Measurements from ENCODE around the gene BSND.
"Not testable (repeated sequence)": the region's sequence is repeated elsewhere in the genome, so short reads cannot be mapped to it uniquely, and the experiment has no call there.

The BSND gene

DNA sequence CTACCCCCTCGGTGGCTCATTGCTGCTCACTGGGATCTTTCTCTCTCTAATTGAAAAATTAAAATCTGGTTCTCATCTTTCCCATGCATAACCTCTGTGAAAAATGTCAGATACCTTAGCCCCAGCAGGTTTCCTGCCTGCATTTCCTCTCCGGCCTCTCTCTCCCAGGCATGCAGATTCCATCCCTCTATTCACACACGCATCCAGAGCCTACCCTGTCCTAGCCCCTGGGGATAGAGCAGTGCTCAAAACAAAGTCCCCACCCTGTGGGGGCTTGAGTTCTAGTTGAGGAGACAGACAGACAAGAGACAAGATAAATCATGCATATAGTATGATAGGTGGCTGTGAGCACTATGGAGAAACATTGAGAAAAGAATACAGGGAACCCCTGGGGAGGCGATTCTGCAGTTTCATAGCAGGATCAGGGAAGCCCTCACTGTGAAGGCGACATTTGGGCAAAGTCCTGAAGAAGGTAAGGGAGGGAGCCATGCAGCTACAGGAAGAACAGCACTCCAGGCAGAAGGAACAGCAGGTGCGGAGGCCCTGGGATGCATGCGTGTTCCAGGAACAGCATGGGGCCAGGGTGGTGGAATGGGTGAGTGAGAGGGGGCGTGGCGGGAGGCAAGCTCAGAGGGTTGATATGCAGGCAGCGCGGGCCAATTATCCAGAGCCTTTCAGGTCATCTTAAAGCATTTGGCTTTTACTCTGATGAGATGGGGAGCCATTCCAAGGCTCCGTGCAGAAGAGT, 3.5 kb upstream of the BSND start:
- DNase-seq, result no peak

DNA sequence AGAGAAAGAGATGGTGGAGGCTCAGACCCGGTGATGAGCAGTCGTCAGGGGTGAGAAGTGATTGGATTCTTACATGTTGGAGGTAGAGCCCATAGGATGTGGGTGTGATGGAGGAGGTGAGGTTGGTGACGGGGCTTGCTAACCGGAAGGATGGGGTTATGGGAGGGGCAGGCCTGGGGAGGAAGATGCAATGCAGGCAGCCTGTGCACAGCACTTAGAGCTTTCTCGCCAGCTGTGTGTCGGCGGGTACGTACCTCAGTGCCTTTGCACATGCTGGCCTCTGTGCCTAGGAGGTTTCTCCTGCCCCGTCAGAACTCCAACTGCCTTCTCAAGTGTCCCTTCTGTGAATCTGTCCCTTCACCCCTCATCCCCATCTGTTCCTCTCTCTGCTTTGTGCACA, 2.9 kb upstream of the BSND start:
- DNase-seq, result peak; percentile 31

DNA sequence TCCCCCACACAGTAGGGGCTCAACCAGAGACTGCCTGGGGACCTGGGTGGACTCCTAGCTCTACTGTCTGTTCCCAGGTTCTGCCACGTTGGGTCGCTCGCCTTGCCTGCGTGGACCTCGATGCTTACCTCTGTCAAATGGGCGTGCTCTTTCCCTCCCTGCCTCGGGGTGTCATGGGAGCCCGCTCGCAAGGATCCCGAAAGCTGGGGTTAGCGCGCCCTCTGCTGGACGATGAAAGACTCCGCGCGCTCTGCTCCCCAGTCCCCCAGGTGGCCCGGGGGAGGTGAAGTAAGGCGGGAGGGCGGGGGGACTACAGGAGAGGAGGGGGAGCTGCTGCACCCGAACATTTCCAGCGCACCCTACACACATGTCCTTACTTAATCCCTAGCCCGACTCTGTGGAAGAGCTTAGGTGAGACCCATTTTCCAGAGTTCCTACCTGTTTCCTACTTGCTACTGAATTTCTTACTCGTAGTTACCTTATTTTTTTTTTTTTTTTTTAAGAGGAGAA, 2.3 kb upstream of the BSND start:
- DNase-seq, result peak; percentile 70

DNA sequence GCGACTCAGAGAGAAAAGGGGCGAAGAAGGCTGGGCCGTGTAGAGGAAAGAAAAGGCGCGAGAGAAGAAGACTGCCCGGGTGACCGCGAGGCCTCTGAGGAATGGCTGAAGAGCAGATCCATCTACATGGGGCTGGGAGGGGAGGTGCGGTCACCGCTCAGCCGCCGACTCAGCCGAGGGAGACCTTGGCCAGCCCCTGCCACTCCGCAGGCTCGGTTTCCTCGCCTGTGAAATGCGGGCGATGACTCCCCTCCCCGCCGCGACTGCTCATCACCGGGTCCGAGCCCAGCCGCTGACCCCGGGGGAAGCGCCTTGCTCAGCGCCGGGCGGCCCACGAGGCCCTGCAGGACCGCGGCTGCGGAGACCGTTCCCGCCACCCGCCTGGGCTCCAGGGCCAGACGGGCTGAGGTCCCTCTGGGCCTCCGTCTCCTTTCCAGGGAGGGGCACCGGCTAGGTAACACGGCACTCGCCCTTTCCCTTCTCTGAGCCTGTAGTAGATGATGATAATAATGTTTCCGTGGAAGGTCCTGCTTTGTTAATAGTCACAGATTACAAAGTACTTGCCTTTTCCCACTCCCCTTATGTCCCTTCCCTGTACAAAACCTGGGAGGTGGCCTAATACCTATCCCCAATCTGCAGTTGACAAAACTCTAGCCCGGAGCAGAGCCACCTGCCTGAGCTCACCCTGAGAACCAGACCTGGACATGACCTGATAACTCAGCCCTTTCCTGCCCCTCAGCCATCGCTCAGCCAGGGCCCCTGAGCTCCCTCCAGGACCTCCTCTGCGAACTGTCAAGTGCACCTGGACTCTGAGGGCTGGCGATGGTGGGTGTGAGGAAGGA, 1.6 kb upstream of the BSND start:
- DNase-seq, result no peak

DNA sequence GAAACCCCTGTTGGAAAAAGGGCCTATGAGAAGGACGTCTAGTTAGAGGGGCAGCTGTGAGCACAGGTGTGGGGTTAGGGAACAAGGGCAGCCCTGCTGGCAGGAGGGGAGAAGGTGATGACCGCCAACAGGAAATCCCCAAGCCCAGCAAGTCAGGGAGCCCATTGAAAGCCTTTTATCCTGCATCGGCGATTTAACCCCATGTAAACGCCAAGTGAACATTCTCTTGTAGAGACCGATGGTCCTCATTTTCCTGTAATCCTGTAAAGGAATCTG, 1.1 kb upstream of the BSND start:
- DNase-seq, result no peak

DNA sequence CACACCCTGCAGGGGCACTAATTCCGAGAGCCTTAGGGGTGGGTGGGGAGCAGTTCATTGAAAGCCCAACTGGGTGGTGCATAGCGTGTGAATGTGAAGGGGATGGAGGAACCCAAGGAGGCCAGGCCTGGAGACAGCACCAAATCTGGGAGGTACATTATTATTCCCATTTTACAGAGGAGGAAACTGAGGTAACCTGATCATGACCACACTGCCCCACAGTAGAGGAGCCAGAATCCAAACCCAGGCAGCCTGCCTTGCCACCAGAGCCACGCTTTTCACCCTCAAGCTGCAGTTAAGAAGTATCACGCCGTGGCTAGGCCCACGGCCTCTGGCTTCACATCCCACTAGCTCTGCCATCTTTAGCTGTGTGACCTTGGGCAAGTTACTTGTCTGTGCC, 633 bp upstream of the BSND start:
- no peak for DNase-seq

DNA sequence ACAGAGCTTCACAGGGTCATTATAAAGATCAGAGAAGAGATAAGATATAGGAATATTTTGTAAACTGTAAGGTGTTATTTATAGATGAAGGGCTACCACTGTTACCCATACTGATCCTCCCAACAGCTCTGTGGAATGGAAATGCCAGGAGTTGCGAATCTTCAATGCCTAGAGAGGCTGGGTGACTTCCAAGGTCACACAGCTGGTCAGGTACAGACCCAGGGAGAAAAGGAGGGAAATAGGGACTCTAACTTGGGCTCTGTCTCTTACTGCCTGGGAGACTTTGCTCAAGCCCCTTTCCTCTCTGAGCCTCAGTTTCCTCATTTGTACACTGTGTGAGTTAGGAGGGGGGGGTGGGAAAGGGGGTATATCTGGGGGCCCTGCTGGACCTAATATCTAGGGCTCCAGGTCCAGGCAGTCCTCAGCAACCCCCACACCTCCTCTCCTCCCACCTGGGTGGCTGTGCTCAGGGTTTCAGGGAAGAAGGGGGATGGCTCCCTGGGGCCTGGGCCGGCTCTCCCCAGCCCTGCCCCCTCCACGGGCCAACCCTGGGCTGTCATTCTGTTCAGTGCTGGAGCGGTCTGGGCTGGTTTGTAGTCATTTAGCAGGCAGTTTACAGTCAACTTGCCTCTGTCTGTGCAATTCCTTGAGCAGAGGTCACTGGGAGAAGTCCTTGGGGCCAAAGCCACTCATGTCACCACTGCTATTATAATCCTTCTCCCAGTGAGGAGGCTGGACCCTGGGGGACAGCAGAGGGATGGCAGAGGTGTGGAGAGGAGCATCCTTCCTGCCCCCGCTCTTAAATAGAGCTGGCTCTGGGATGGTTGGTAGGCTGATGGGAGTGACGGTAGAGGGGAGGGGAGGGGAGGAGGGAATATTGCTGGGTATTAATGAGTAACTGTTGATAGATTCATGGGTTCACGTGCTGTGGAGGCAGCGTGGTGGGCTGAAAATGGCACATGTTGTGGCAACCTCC, 1.7 kb downstream of the BSND start:
- DNase-seq, result no peak

DNA sequence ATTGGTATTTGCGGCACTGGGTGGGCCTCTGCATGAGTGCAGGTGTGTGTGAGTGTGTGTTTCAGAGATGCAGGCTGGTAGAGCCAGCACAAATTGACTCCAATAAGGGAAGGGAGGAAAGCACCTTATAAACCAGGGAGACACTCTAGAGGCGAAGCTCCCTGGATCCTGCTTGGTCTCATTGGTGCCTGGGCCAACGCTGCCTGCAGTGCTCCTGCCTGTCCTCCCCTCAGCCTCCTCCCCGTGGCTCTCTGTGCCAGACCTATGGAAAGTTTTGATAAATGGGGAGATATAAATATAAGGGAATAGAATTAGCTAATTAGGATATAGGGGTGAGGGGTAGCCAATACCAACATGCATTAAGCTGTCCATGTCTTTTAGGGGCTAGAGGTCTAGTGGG, 2.6 kb downstream of the BSND start:
- DNase-seq, result no peak

DNA sequence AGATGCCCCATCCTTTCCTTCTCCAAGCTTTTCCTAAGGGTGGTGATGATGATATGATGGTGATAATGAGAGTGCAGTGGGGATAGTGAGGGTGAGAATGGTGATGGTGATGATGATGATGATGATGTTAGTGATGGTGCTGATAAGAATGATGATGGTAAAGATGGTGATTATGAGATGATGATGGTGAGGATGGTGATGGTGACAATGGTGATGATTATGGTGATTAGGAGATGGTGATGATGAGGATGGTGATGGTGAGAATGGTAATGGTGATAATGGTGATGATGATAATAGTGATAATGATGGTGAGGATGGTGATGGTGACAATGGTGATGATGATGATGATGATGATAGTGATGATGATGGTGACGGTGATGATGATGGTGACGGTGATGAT, 4.0 kb downstream of the BSND start:
- DNase-seq, result no peak

DNA sequence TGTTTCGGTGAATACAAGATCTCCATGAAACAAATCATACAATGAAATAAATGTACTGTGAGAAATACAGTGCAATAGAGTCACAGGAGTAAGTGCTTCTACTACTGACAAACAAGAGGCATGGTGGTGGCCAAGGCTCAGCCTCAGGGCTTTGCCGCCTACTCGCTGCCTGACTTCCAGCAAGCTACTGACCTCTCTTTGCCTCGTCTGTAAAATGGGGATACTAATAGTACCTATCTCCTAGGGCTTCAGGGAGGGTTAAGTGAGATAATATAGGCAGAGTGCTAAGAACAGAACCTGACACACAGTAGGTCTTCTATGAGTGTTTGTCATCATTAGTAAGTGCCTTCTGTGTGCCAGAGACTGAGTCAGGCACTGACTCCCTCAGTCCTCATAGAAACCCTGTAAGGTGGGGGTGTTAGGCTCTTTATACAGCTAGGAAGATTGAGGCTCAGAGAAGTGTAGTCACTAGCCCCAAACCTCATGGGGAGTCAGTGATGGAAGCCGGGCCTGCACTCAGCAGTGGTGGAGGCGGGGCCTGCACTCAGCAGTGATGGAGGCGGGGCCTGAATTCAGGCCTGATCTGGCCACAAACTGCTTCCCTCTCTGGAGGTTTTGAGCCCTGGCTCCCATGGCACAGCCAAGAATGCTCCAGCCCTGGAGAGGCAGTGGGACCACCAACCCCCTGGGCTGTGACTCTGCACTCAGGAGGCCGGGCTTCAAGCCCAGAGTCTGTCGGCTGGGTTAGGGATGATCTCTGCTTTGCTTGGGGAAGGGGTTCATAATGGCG, 6.8 kb downstream of the BSND start:
- no peak for DNase-seq

DNA sequence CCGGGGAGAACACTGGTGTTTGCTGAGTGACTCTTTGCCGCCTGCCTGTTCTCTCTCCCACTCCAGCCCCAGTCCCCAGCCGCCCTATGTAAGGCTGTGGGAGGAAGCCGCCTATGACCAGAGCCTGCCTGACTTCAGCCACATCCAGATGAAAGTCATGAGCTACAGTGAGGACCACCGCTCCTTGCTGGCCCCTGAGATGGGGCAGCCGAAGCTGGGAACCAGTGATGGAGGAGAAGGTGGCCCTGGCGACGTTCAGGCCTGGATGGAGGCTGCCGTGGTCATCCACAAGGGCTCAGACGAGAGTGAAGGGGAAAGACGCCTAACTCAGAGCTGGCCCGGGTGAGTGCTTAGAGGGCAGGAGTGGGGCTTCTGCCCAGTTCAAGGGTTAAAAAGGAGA, 8.2 kb downstream of the BSND start:
- no peak for DNase-seq

DNA sequence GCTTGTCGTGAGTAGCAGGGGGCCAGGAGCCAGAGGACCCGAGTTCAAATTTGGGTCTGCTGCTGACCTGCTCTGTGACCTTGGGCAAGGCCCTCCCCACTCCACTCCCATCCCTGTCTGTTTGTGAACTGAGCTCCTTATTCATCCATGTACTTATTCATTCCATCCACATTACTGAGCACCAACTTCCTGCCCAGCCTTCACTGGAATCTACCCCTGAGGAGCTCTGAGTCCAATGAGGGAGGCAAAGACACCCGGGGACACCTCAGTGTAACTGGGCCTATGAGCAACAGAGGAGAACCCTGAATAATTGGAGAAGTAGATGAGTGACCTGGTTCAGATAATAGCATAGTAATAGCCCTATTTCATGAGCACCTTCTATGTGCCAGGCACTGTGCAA, 8.9 kb downstream of the BSND start:
- no peak for DNase-seq

DNA sequence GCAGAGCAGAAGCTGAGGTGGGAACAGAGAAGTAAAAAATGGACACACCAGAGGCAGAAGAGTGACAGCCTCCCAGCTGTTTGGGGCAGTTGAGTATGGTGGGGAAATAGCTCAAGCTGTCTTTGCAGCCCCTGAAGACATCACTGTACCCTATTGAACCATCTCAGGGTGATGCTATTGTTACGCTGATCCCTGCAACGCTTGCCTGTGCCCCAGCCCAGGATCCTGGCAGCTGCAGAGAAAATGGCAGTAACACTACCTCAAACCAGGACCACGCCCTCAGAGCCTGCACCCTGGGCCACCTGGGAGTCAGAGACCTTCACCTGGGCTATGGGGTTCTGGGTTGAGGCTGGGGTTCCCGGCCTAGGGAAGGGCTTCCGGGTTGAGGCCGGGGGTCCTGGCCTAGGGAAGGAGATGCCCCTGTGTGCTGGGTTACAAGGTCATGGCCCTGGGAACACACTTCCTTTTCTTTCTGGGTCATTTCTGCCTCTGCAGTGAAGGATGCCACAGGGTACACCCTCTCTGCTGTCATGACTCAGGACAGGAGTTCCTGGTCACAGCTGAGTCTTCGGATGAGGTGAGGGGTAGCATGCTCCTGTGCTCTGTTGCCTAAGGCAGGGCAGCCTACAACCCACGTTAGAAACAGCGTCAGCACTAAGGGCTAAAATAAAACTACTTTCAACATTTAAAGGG, 11.6 kb downstream of the BSND start:
- DNase-seq, result no peak

DNA sequence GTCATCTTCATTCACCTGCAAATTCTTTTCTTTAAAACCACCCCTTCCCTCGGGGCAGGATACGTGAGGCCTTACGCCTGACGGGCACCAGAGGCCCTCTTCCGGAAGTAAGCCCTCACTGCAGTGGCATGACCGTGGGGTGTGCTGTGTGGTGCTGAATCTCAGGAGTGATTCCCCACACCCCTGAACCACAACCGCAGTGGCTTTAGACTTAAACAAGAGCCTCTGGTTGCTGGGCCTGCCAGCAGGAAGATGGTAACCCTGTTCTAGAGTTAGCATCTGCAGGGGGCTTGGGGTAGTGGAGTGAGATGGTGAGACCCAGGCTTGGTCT, 12.1 kb downstream of the BSND start:
- no peak for DNase-seq

DNA sequence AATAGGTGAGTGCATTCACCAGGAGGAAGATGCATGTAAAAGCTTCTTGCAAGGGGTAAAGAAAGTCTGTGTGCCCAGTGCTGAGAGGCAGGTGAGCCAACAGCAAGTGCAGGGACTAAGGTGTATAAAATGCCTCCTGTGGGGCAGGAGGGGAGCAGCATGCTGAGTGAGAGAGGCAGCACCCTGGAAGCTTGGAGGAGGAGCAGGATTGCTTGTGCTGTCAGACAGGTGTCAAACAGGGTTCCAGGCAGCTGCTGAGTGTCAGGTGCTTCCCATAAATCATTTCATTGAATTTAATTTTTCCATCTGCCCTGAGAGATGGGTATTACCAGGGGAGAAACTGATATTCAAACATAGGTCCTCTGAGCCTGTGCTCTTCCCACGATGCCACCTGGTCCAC, 13.9 kb downstream of the BSND start:
- no peak for DNase-seq

DNA sequence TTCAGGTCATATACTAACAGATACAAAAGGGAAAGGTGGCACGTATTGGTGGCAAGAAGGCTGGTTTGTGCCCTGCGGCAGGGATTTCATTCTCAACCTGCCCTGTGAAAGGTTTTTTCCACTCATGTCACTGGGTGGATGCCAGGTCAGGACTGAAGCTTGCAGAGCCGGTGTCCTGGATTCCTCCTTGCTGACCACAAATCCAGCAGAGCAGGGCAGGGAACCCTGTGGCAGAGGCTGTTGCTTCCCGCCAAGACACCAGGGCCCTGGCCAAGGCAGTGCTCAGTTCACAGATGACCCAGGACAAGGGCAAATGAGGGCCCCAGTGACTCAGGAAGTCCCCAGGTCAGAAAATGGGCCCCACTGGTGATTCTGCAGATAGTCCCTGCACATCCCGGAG, 16.4 kb downstream of the BSND start:
- no peak for DNase-seq

DNA sequence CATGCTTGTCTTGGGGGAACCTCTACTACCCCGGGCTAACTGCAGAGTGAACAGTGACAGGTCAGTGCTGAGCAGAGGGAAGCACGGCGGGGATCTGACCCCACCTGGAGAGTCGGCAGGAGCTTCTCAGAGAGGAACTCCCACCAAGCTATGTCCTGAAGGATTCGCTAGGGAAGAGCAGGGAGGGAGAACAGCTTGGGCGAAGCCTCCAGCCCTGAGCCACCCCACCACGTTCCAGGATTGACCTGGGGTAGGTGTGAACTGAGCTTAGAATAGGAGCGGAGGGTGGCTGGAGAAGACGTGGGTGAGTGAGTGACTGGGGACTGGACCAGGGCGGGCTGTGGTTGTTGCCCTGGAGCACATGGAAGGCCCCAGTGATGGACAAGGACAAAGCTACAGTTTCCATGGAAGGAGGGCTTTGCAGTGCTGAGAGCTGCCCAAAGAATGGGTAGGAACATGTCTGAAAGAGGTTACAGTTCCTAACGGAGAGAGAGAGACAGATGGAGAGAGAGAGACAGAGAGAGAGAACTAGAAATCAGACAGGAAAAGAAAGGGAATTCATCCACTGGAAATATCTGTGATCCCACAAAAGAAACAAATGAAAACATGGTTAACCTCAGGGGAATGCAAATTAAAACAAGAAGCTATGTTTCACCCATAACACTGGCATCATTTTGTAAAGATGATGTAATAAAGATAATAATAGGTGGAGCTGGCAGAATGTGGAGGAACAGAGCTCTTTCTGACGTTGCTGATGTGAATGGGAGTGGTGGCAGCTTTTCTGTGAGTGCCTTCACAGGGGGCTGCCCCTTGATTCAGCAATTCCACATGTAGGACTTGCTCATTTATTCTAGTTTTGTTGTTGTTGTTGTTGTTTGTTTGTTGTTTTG, 17.2 kb downstream of the BSND start:
- no peak for DNase-seq

DNA sequence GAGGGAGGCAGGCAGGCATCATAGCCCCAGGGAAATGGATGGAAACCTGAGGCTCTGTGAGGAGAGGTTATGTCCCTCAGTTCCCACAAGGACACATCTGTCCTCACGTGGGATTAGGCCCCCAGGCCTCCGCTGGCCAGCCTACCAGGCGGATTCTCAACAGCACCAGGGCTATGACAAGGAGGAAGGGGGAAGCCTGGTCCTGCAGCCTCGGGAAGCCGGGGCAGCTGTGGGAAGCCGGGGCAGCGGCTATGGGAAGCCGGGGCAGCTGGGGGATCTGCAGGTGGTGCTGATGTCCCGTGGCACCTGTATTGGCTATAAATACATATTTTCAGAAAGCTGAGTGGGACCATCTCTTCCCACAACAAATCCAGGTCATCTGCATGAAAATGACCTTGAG, 19.7 kb downstream of the BSND start:
- DNase-seq, result no peak

DNA sequence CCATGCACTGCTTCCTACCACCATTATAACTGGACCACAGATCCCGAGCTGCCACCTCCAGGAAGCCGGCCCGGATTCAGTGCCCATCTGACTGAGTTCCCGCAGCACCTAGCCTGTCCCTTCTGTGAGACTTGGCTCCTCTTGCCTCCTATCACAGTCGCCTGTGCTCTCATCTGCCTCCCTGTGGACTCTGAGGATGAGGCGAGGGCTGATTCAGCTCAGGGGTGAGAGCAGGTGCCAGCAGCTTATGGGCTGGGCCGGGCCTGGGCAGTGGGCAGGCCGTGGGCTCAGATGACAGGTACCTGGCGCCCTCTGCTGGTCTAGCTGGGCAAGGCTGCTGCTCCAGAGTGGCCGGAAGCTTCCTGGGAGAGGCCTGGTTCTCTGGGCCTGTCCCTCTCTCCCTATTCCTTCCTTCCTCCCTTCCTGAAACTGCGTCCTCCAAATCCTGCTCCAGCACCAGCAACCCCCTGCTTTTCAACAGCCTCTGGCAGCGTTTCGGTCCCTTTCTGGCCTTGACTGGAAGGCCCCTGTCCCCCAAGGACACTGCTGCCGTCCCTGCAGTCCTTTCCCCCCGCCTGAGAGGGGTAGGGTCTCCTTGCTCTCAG, 23.3 kb downstream of the BSND start:
- peak; percentile 51 for DNase-seq

DNA sequence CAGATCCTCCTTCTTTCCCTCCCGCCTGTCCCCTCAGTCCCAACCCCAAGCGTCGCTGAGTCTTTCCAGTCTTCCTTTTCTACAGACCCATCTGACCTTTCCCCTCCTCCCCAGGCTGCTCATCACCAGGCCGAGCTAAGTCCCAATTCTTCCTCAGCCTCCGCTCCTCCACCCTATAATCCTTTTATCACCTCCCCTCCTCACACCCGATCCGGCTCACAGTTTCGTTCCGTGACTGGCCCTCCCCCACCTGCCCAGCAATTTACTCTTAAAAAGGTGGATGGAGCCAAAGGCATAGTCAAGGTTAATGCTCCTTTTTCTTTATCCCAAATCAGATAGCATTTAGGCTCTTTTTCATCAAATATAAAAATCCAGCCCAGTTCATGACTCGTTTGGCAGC, 25.4 kb downstream of the BSND start:
- DNase-seq, result not testable (repeated sequence)

DNA sequence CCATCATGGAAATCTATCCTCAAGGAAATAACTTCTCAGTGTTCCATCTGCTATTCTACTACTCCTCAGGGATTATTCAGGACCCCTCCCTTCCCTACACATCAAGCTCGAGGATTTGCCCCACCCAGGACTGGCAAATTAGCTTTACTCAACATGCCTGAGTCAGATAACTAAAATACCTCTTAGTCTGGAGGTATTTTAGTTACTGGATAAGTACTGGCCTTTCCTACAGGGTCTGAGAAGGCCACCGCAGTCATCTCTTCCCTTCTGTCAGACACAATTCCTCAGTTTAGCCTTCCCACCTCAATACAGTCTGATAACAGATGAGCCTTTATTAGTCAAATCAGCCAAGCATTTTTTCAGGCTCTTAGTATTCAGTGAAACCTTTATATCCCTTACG, 27.9 kb downstream of the BSND start:
- DNase-seq, result not testable (repeated sequence)

Measured in activated gamma-delta T cell treated with Interleukin-2 at 50 U/mL for 16 hours (primary cell).